Lower lobe of right lung (tissue), 2 donors: Measurements from ENCODE around the gene DACT2. TPM values are rescaled to one million over a fixed set of nuclear protein-coding genes. Genes with fewer than 3 reads are reported as not detected.

Experiments
- ATAC-seq, 2 donors: fragments of 200-7000 bp; cut with Tn5 transposase; one replicate each; pipeline ENCODE4 v1.9.1; 2020 to 2022; ENCODE audit warnings: mild to moderate bottlenecking in 2 of 2, moderate library complexity in 2 of 2
- DNase-seq: peaks from one replicate; pipeline ENCODE4 v3.0.0-alpha.2; 2020
- H3K27ac ChIP-seq: fragments of 200-600 bp; one replicate; pipeline ENCODE4 v1.8.0; 2022
- H3K27me3 ChIP-seq: fragments of 200-600 bp; one replicate; pipeline ENCODE4 v1.8.0; 2022; ENCODE audit warnings: low read depth
- H3K36me3 ChIP-seq: fragments of 200-600 bp; one replicate; pipeline ENCODE4 v1.8.0; 2022; ENCODE audit warnings: mild to moderate bottlenecking
- H3K4me1 ChIP-seq: fragments of 200-600 bp; one replicate; pipeline ENCODE4 v1.8.0; 2022
- H3K4me3 ChIP-seq: fragments of 200-600 bp; one replicate; pipeline ENCODE4 v1.8.0; 2022; ENCODE audit warnings: mild to moderate bottlenecking
- H3K9me3 ChIP-seq: fragments of 200-600 bp; one replicate; pipeline ENCODE4 v1.8.0; 2022
- CTCF ChIP-seq: fragments of 200-600 bp; IDR thresholded peaks from one replicate; pipeline ENCODE4 v1.8.0; 2022; ENCODE audit warnings: antibody characterized with exemption, mild to moderate bottlenecking
- intact Hi-C: fragments of 100-400 bp; cut with DNase I; formaldehyde crosslinking; loops from one replicate; pipeline ENCODE4 v1.11.0; 2022
- total RNA-seq: library from RNA; stranded (reverse); fragmentation: NEBNext Ultra II Directional; extraction: Animal tissue kit (Norgen Biotek cat#: 25700); gene quantifications from one replicate; pipeline ENCODE4 v1.2.1, GENCODE V29; 2021
- donor health status: DM: no; HTN: yes; CAD: no; lungs with severe emphysema.

DACT2 gene
- total RNA-seq, 1 donor from 2014 or later = 2.4 TPM

GRCh38 chr6:168355716-168356522 is 36.3 kb upstream of the DACT2 start:
- intact Hi-C loops = no loop called here
- no peak overlapping the region for H3K4me3 ChIP-seq
- H3K27ac ChIP-seq = no peak overlapping the region
- no peaks in the 10 kb centered on the region for H3K36me3 ChIP-seq
- H3K27me3 ChIP-seq = no peaks in the 10 kb centered on the region
- no peaks in the 10 kb centered on the region for H3K4me1 ChIP-seq
- TF ChIP-seq CTCF = peak; percentile 63
- no peaks in the 10 kb centered on the region for H3K9me3 ChIP-seq
- ATAC-seq (peak; percentile 89 to 90), DNase-seq (no peak)

GRCh38 chr6:168354338-168354737 is 34.8 kb upstream of the DACT2 start:
- no peak for TF ChIP-seq CTCF
- no peak for ATAC-seq
- Histone ChIP-seq H3K27ac (no peak overlapping the region), H3K9me3 (no peaks in the 10 kb centered on the region), H3K4me3 (no peak overlapping the region), H3K4me1 (no peaks in the 10 kb centered on the region), H3K36me3 (no peaks in the 10 kb centered on the region), H3K27me3 (no peaks in the 10 kb centered on the region)
- intact Hi-C loops = no loop called here
- no peak for DNase-seq

- intact Hi-C loops = no loop called here
- no peaks in the 10 kb centered on the region for H3K36me3 ChIP-seq
- H3K4me1 ChIP-seq = no peaks in the 10 kb centered on the region
- H3K27me3 ChIP-seq = no peaks in the 10 kb centered on the region
- H3K4me3 ChIP-seq = no peak overlapping the region
- H3K27ac ChIP-seq = no peak overlapping the region
- DNase-seq (no peak), ATAC-seq (no peak)
- H3K9me3 ChIP-seq = no peaks in the 10 kb centered on the region
- TF ChIP-seq CTCF = no peak
These were observed 33.5 kb upstream of the DACT2 start for GRCh38 chr6:168353041-168353440.

GRCh38 chr6:168352096-168352495 is 32.5 kb upstream of the DACT2 start:
- ATAC-seq (no peak), DNase-seq (no peak)
- H3K4me3 ChIP-seq = no peak overlapping the region
- H3K9me3 ChIP-seq = no peaks in the 10 kb centered on the region
- H3K27ac ChIP-seq = no peak overlapping the region
- H3K27me3 ChIP-seq = no peaks in the 10 kb centered on the region
- intact Hi-C loops = no loop called here
- H3K36me3 ChIP-seq = no peaks in the 10 kb centered on the region
- no peak for TF ChIP-seq CTCF
- H3K4me1 ChIP-seq = no peaks in the 10 kb centered on the region

GRCh38 chr6:168349718-168350210 is 30.2 kb upstream of the DACT2 start:
- no peaks in the 10 kb centered on the region for H3K36me3 ChIP-seq
- TF ChIP-seq CTCF = no peak
- no peak overlapping the region for H3K27ac ChIP-seq
- ATAC-seq (no peak), DNase-seq (no peak)
- H3K4me1 ChIP-seq = no peaks in the 10 kb centered on the region
- no peaks in the 10 kb centered on the region for H3K9me3 ChIP-seq
- intact Hi-C loops = no loop called here
- peaks cover 9% of the 10 kb centered on the region for H3K27me3 ChIP-seq
- no peak overlapping the region for H3K4me3 ChIP-seq
